Measurements from ENCODE around the gene ZNF672.

- no peak for TF ChIP-seq CTCF (IDR thresholded peaks at IDR 0.05)
- TF ChIP-seq POLR2A (IDR thresholded peaks at IDR 0.05) = no peak
- TF ChIP-seq POLR2AphosphoS5 (IDR thresholded peaks at IDR 0.05) = no peak
These were observed 15.6 kb upstream of the ZNF672 start for GRCh38 chr1:248822148-248823032.
